ENCODE data around the gene AMPH.

GRCh38 chr7:38367301-38367890, 263.8 kb downstream of the AMPH start:
- no peak for TF ChIP-seq CTCF (IDR thresholded peaks at IDR 0.05; ENCODE audit: insufficient read depth, low read length, poor library complexity, severe bottlenecking)
- TF ChIP-seq EZH2phosphoT487 (conservative IDR thresholded peaks at IDR 0.05; ENCODE audit: low read length), result no peak

Measured in SU-DHL-6 (cell line).